HG02885 (cell line): ENCODE data around the gene KANK4.
"Not testable (repeated sequence)": the region's sequence is repeated elsewhere in the genome, so short reads cannot be mapped to it uniquely, and the experiment has no call there.

ENCODE experiments used
- ATAC-seq: cut with Tn5 transposase; IDR thresholded peaks from one replicate; pipeline ENCODE4 v1.9.1; 2021; ENCODE audit warnings: mild to moderate bottlenecking; ENCODE audit not compliant: unreplicated experiment, poor library complexity

Gene KANK4

GRCh38 chr1:62241371-62242131 is 77.7 kb downstream of the KANK4 start:
- no peak for ATAC-seq

DNA sequence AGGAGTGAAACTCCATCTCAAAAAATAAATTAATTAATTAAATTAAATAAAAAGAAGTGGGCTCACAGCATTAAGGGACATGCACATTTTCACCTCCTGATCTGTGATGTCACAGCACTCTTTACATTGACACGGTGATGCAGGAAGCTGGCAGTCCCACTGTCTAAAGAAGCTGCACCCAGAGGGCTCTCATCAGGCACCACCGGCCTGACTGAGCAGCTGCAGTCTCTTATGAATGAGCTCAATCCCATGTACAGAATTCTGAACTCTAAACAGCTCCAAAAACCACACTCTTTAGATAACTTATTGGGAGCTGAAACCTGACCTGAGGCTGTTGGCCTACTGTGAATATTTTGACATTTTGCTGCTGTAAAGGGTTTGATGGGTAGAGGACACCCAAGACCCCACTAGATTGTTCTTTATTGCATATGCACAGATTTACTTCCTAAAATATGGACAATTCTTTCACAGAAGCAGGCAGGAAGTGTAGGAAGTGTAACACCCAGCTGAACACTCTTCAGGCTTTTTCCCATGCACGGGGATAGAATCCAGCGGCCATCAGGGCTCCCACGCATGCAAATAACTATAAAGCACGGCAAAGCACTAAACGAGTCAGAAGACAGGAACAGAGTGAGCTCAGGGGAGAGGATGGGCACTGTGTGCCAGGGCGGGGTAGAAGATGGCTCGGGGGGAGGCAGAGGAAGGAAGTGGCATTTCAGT is 78.4 kb downstream of the KANK4 start:
- no peak for ATAC-seq

DNA sequence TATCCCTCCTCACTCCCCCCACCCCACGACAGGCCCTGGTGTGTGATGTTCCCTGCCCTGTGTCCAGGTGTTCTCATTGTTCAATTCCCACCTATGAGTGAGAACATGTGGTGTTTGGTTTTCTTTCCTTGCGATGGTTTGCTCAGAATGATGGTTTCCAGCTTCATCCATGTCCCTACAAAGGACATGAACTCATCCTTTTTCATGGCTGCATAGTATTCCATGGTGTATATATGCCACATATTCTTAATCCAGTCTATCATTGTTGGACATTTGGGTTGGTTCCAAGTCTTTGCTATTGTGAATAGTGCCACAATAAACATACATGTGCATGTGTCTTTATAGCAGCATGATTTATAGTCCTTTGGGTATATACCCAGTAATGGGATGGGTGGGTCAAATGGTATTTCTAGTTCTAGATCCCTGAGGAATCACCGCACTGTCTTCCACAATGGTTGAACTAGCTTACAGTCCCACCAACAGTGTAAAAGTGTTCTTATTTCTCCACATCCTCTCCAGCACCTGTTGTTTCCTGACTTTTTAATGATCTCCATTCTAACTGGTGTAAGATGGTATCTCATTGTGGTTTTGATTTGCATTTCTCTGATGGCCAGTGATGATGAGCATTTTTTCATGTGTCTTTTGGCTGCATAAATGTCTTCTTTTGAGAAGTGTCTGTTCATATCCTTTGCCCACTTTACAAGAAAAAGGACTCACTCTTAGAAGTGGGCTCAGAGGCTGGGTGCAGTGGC is 79.4 kb downstream of the KANK4 start:
- not testable (repeated sequence) for ATAC-seq

DNA sequence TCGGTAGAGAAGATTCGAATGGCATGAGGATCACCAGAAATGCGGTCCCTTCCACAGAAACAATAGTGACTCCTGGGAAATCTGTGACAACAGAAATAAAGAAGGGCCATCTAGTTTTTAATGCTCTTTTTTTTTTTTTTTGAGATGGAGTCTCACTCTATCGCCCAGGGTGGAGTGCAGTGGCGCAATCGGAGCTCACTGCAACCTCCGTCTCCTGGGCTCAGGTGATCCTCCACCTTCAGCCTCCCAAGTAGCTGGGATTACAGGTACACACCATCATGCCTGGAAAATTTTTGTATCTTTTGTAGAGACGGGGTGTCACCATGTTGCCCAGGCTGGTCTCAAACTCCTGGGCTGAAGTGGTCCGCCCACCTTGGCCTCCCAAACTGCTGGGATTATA is 80.7 kb downstream of the KANK4 start:
- ATAC-seq = no peak

- ATAC-seq = no peak
These were observed 81.3 kb downstream of the KANK4 start for GRCh38 chr1:62237950-62238374.

- no peak for ATAC-seq
These were observed 81.9 kb downstream of the KANK4 start for GRCh38 chr1:62237361-62237760.

- no peak for ATAC-seq
These were observed 83.7 kb downstream of the KANK4 start for GRCh38 chr1:62235576-62235975.

DNA sequence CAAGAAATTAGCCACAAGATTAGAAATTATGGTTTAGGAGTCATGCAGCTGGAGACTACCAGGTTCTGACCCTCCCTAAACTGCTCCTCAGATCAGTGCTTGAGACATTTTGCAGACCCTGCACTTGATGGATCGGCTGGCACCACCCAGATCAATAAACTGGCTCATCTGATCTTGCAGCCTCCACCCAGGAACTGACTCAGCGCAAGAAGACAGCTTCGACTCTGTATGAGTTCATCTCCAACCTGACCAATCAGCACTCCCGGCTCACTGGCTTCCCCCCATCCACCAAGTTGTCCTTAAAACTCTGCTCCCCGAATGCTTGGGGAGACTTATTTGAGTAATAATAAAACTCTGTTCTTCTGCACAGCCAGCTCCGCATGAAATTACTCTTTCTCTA is 84.5 kb downstream of the KANK4 start:
- ATAC-seq = no peak

DNA sequence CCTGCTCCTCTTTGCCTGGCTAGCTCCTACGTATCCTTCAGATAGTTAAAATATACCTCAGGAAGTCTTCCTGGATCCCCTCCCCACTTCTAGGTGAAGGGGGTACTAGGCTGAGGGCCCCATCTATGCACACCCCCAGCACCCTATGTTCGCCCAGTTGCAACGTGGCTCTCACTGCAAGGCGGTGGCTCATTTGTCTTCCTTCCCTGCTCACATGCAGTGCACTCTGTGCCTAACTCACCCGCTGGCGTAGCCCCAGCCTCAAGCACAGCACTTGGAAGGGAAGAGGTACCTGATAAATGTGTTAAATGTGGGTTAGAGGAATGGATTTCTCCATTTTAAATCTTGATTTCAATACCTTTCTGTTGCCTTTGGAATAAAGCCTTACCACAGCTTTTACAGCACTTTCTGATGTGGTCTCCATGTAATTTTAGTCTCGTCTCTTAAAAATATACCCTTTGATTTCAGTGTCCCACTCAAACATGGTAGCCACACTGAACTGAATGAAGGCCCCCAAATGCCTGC is 85.2 kb downstream of the KANK4 start:
- no peak for ATAC-seq

GRCh38 chr1:62232871-62233278 is 86.4 kb downstream of the KANK4 start:
- no peak for ATAC-seq

DNA sequence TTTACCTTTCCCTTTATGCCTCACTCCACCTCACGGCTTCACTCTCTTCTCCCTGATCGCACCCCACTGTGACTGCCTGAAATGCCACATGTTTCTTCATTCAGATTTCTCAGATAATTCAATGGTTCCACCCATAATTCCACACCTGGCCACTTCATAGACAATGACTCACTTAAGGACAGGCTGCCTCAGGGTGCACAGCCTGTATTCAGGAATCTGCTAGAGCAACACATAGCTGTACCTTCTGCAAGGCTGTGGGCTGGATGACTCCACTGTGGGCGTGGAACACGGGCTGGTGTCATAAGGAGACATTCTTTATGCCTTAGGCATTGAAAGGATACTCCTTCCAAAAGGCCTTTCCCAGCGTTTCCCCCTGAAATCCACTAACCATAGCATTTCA is 88.5 kb downstream of the KANK4 start:
- no peak for ATAC-seq

GRCh38 chr1:62229932-62230331 is 89.3 kb downstream of the KANK4 start:
- ATAC-seq = no peak

- ATAC-seq = no peak
These were observed 89.8 kb downstream of the KANK4 start for GRCh38 chr1:62229468-62229867.

GRCh38 chr1:62228883-62229187 is 90.4 kb downstream of the KANK4 start:
- ATAC-seq = no peak

- ATAC-seq = no peak
These were observed 90.9 kb downstream of the KANK4 start for GRCh38 chr1:62228136-62228882.

GRCh38 chr1:62227496-62227895 is 91.7 kb downstream of the KANK4 start:
- ATAC-seq = no peak

DNA sequence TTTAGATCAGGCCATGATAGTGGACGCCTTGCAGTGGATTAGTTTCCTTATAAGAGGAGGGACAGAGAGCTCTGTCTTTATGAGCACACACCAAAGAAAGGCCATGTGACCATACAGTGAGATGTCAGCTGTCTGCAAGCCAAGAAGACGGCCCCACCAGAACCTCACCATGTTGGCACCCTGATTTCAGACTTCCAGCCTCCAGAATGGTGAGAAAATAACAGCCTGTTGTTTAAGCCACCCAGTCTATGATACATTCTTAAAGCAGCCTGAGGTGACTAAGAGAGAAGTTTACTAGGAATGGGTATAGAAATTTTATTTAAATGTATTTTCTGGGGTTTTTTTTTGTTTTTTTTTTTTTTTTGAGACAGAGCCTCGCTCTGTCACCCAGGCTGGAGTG is 95.1 kb downstream of the KANK4 start:
- ATAC-seq = no peak

DNA sequence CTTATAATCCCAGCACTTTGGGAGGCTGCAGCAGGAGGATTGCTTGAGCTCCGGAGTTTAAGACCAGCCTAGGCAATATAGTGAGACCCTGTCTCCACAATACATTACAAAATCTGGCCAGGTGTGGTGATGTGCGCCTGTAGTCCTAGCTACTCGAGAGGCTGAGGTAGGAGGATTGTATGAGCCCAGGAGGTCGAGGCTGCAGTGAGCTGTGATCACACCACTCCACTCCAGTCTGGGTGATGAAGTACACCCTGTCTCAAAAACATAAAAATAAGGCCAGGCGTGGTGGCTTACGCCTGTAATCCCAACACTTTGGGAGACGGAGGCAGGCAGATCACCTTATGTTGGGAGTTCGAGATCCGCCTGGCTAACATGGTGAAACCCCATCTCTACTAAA is 96.9 kb downstream of the KANK4 start:
- no peak for ATAC-seq

DNA sequence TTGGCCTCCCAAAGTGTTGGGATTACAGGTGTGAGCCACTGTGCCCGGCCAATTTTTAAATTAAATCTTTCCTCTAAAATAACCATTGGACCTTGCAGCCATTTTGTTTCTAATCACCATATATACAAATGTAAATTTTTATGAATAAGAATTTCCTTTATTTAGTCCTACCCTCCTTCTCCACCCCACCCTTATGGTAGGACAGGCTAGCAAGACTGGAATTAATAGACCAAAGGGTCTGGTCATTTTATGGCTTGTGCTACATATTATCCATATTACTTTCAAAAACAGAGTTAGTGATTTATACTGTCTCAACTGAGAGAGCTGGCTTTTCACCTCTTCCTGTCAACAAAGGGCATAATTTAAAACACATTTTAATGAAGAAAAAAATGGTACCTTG is 98.1 kb downstream of the KANK4 start:
- no peak for ATAC-seq

- not testable (repeated sequence) for ATAC-seq
These were observed 98.8 kb downstream of the KANK4 start for GRCh38 chr1:62220456-62220855.
